NCI-H82 (cell line): ENCODE data around the gene ZNG1C.
"Not testable (repeated sequence)": the region's sequence is repeated elsewhere in the genome, so short reads cannot be mapped to it uniquely, and the experiment has no call there.

Experiments used
- DNase-seq: peaks from one replicate; lab custom pipeline; 2025; lab: John Stamatoyannopoulos, UW

Gene ZNG1C

GRCh38 chr9:68343242-68343641 lies 101.5 kb downstream of the ZNG1C start:
- not testable (repeated sequence) for DNase-seq

GRCh38 chr9:68343992-68344391 lies 102.2 kb downstream of the ZNG1C start:
- DNase-seq, result not testable (repeated sequence)
